Stimulated activated naive CD8-positive, alpha-beta T cell treated with anti-CD3 and anti-CD28 coated beads, Interleukin-15, amount 100 ng/mL, for 72 hours (primary cell): ENCODE results near the gene MORC3.

ENCODE experiments used
- ATAC-seq: fragments of 150-1000 bp; cut with Tn5 transposase; 2 replicates; pipeline ENCODE4 v1.10.0; 2021; ENCODE audit warnings: mild to moderate bottlenecking, moderate library complexity
- DNase-seq, 2 donors: peaks; one replicate each; pipeline ENCODE4 v3.0.0; 2021 to 2022
- H3K27ac Mint-ChIP-seq, 2 donors: one replicate each; pipeline ENCODE4 v1.8.0; 2022; ENCODE audit warnings: mild to moderate bottlenecking in 2 of 2, mixed read lengths in 2 of 2, moderate library complexity in 2 of 2
- H3K27me3 Mint-ChIP-seq: one replicate; pipeline ENCODE4 v1.8.0; 2022; ENCODE audit warnings: mixed read lengths
- H3K4me1 Mint-ChIP-seq: one replicate; pipeline ENCODE4 v1.8.0; 2022; ENCODE audit warnings: mild to moderate bottlenecking, mixed read lengths
- H3K4me3 Mint-ChIP-seq, 2 donors: one replicate each; pipeline ENCODE4 v1.8.0; 2022; ENCODE audit warnings: mild to moderate bottlenecking in 2 of 2, mixed read lengths in 2 of 2, moderate library complexity in 1 of 2
- H3K9me3 Mint-ChIP-seq, 2 donors: one replicate each; pipeline ENCODE4 v1.8.0; 2022; ENCODE audit warnings: mixed read lengths in 2 of 2

MORC3 gene

DNA sequence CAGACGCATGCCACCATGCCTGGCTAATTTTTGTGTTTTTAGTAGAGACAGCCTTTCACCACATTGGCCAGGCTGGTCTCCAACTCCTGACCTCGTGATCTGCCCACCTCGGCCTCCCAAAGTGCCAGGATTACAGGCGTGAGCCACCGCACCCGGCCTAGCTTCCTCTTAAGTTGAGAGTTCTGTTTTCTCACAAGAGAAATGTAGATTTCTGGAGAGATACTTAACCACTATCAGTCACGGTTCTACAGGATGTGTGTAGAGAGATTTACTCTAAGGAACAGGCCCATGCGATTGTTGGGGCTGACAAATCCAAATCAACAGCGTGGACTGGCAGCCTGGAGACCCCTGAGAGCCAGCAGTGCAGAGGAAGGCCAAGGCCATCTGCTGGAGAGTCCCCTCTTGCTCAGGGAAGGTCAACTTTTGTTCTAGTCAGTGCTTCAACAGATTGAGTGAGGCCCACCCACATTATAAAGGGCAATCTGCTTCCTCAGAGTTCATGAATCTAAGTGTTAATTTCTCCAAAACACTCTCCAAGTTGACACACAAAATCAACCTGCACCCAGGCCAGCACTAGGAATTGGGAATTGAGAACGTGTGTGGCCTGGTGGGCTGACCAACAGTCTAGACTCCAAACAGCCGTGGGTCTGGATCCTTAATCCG, 103.9 kb downstream of the MORC3 start:
- no peak overlapping the region for H3K27ac Mint-ChIP-seq
- ATAC-seq: no peak
- peaks cover 10% of the 10 kb centered on the region for H3K4me1 Mint-ChIP-seq
- peaks cover 4% of the 10 kb centered on the region for H3K27me3 Mint-ChIP-seq
- no peaks in the 10 kb centered on the region for H3K9me3 Mint-ChIP-seq
- no peak overlapping the region for H3K4me3 Mint-ChIP-seq
- DNase-seq: no peak

DNA sequence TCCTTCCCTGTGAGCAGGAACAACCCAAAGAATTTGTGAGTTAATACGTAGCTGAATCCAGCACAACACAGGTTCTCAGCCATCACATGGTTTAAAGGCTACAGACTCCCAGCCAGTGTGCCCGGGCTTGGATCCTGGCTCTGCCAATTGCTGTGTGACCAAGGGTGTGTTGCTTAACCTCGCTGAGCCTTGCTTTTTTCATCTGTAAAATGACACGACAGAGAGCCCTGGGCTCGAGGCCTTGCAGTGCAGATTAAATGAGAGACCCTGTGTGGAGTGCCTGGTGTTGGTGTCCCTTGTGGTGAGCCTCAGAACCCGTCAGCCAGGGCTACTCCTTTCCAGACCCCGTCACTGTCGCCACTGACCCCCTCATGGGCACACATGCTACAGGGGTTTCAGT, 104.6 kb downstream of the MORC3 start:
- no peak overlapping the region for H3K4me3 Mint-ChIP-seq
- no peak overlapping the region for H3K27ac Mint-ChIP-seq
- no peaks in the 10 kb centered on the region for H3K9me3 Mint-ChIP-seq
- no peak for ATAC-seq
- peaks cover 14% of the 10 kb centered on the region for H3K4me1 Mint-ChIP-seq
- peaks cover 10% of the 10 kb centered on the region for H3K27me3 Mint-ChIP-seq
- DNase-seq: no peak

DNA sequence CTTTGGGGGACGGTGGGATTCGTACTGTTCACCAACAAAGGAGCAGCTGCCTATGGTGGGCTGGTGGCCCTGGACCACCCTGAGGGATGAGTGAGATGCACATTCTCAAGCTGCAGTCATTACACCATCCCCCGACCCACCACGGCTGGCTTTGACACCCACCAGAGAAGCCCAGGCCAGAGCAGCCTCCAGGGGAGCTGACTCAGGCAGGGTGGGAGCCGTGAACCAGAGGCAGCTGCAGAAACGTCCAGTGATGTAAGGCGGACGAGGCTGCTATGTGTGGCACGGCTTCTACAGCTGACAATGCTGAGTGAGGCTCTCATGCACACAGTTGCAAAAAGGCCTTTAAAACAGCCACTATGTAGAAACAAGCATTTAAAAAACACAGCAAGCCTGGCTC, 105.3 kb downstream of the MORC3 start:
- Mint-ChIP-seq H3K27ac (no peak overlapping the region), H3K4me3 (no peak overlapping the region), H3K27me3 (peaks cover 17% of the 10 kb centered on the region), H3K9me3 (no peaks in the 10 kb centered on the region), H3K4me1 (peaks cover 21% of the 10 kb centered on the region)
- no peak for ATAC-seq
- DNase-seq: no peak
